Activated naive CD4-positive, alpha-beta T cell treated with anti-CD3 and anti-CD28 coated beads, Interleukin-2, amount 50 U/mL, for 72 hours (primary cell): ENCODE measurements around the gene PRSS50. TPM values are rescaled to one million over a fixed set of nuclear protein-coding genes. Genes with fewer than 3 reads are reported as not detected.
"Not testable (repeated sequence)": the region's sequence is repeated elsewhere in the genome, so short reads cannot be mapped to it uniquely, and the experiment has no call there.

ENCODE experiments used
- ATAC-seq, 2 donors: fragments of 150-1000 bp; cut with Tn5 transposase; 2 replicates each; pipeline ENCODE4 v1.10.0; 2021; ENCODE audit warnings: mild to moderate bottlenecking in 2 of 2, moderate library complexity in 2 of 2
- DNase-seq, 2 donors: peaks; one replicate each; pipeline ENCODE4 v3.0.0; 2021 to 2022; ENCODE audit warnings: low spot score in 2 of 2
- H3K27ac Mint-ChIP-seq, 2 donors: one replicate each; pipeline ENCODE4 v1.8.0; 2022; ENCODE audit warnings: mild to moderate bottlenecking in 2 of 2, mixed read lengths in 2 of 2
- H3K36me3 Mint-ChIP-seq, 2 donors: one replicate each; pipeline ENCODE4 v1.8.0; 2022; ENCODE audit warnings: mixed read lengths in 2 of 2
- H3K9me3 Mint-ChIP-seq, 2 donors: one replicate each; pipeline ENCODE4 v1.8.0; 2022; ENCODE audit warnings: mixed read lengths in 2 of 2
- total RNA-seq, 2 donors: library from RNA; stranded (reverse); gene quantifications; one replicate each; pipeline ENCODE4 v1.2.3, GENCODE V29; 2022

PRSS50 gene
- total RNA-seq, 2 donors from 2014 or later = not detected

- H3K36me3 Mint-ChIP-seq = no peaks in the 10 kb centered on the region
- peak in 1 of 2 donors; percentile 52 for DNase-seq
- peak overlapping the region in 1 of 2 donors; percentile 65 for H3K27ac Mint-ChIP-seq
- H3K9me3 Mint-ChIP-seq = no peaks in the 10 kb centered on the region
- no peak for ATAC-seq
Observed at GRCh38 chr3:46713050-46713897, 4.4 kb downstream of the PRSS50 start.

DNA sequence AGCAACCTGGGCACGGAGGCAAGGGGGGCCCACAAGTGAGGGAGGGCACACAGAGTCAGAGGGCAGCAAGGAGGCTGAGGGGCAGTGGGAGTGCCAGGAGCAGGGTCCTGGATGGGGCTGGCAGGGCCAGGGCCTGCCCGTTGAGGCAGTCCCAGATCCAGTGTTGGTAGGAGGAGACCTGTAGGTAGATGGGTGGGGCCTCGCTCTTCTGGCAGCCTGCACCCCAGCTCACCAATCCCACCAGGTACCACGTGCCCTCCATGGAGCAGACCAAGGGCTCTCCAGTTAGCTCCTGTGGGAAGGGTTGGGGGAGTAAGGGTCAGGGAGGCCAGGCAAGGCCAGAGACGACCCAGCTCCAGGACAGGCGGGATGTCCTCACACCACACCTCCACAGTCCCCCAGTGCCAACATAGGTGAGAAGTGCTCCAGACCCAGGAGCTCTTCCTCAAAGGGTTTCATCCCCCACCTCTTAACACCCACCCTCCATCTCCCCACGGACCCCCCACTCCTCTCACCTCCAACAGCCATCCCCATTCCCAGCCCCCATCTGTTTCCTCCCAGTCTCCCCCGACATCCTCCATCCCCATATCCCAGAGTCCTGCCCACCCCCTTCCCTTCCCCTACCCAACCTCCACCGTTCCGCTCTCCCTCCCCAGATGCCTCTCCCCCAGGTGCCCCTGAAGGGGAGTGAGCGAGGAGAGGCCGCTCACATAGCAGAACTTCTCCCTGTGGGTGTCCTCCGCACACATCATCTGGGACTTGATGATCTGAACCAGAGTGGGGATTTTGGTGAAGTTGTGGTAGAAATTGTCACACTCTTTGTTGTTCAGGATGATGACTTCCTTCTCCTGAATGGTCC is 5.2 kb downstream of the PRSS50 start:
- peak overlapping the region in 1 of 2 donors; percentile 38 for H3K27ac Mint-ChIP-seq
- DNase-seq = no peak

GRCh38 chr3:46711760-46712159 is 5.9 kb downstream of the PRSS50 start:
- H3K9me3 Mint-ChIP-seq = no peaks in the 10 kb centered on the region

More for the DNA sequence above, 5.2 kb downstream of the PRSS50 start:
- Mint-ChIP-seq H3K36me3 (no peaks in the 10 kb centered on the region), H3K9me3 (no peaks in the 10 kb centered on the region)
- no peak for ATAC-seq

DNA sequence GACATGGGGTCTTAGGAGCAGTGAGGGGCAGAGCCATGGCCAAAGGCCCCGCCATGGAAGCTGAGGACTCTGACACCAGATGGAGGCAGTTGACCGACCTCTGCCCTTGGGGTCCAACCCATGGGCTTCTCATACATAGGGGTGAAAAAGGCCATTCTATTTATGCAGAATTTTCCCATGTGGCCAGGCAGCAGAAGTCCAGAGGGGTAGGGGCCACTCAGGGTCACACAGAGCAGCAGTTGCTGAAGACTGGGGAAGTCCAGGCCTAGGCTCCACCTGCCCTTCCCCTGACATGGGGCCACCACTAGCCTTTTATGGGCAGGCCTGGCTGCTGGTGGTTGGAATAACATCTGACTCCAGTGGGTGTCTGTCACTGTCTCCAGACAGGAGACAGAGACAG is 6.4 kb downstream of the PRSS50 start:
- peak overlapping the region in 1 of 2 donors; percentile 38 for H3K27ac Mint-ChIP-seq
- H3K36me3 Mint-ChIP-seq = no peaks in the 10 kb centered on the region
- no peaks in the 10 kb centered on the region for H3K9me3 Mint-ChIP-seq
- ATAC-seq (no peak), DNase-seq (no peak)

More at GRCh38 chr3:46711760-46712159, 5.9 kb downstream of the PRSS50 start:
- H3K27ac Mint-ChIP-seq = peak overlapping the region in 1 of 2 donors; percentile 38
- DNase-seq (no peak), ATAC-seq (no peak)
- H3K36me3 Mint-ChIP-seq = no peaks in the 10 kb centered on the region

DNA sequence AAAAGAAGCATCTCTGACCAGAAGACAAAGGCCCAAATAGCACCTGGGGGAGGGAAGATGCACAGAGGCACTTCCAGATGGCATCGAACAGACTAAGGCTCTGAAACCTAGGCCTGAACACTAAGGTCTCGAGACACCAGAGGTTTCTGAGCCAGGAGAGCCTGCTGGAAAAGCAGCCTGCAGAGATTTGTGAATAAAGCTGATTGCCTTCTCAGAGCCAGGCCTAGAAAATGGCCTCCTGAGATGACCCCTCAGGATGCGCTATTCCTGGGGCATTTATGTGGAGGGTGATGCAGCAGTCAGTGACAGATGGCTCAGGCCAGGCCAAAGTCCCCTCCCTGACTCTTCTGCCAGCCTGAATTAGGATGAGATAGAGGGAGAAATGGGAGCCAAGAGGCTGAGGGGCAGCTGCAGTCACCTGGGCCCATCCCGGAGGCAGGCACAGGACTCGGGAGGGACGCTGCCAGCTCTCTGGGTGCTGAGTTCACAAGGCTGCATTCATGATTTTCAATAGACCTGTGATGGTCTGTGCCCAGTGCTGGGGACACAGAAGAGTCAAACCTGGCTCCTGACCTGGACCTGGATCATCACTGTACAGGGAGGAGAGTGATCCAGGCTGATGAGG is 6.9 kb downstream of the PRSS50 start:
- no peaks in the 10 kb centered on the region for H3K9me3 Mint-ChIP-seq

GRCh38 chr3:46710229-46710628 is 7.4 kb downstream of the PRSS50 start:
- DNase-seq (no peak), ATAC-seq (no peak)
- Mint-ChIP-seq H3K9me3 (no peaks in the 10 kb centered on the region), H3K36me3 (no peaks in the 10 kb centered on the region), H3K27ac (no peak overlapping the region)

More for the DNA sequence above, 6.9 kb downstream of the PRSS50 start:
- H3K27ac Mint-ChIP-seq = peak overlapping the region in 1 of 2 donors; percentile 19
- ATAC-seq (no peak), DNase-seq (no peak)
- H3K36me3 Mint-ChIP-seq = no peaks in the 10 kb centered on the region

- ATAC-seq (no peak), DNase-seq (peak in 1 of 2 donors; percentile 38)
- no peaks in the 10 kb centered on the region for H3K36me3 Mint-ChIP-seq
- H3K9me3 Mint-ChIP-seq = no peaks in the 10 kb centered on the region
- H3K27ac Mint-ChIP-seq = no peak overlapping the region
Observed at GRCh38 chr3:46709721-46710120, 7.9 kb downstream of the PRSS50 start.

- Mint-ChIP-seq H3K27ac (peak overlapping the region in 1 of 2 donors; percentile 10), H3K9me3 (no peaks in the 10 kb centered on the region), H3K36me3 (no peaks in the 10 kb centered on the region)
- DNase-seq (peak in 1 of 2 donors; percentile 46), ATAC-seq (no peak)
Observed at GRCh38 chr3:46709157-46709654, 8.5 kb downstream of the PRSS50 start.

- H3K27ac Mint-ChIP-seq = no peak overlapping the region
- no peaks in the 10 kb centered on the region for H3K36me3 Mint-ChIP-seq
- no peaks in the 10 kb centered on the region for H3K9me3 Mint-ChIP-seq
- ATAC-seq (no peak), DNase-seq (peak in 1 of 2 donors; percentile 52)
Observed at GRCh38 chr3:46708401-46709156, 9.1 kb downstream of the PRSS50 start.

GRCh38 chr3:46707601-46708011 is 10.1 kb downstream of the PRSS50 start:
- ATAC-seq = no peak

GRCh38 chr3:46706771-46707582 is 10.7 kb downstream of the PRSS50 start:
- no peak overlapping the region for H3K27ac Mint-ChIP-seq
- ATAC-seq (no peak), DNase-seq (peak in 1 of 2 donors; percentile 47)
- no peaks in the 10 kb centered on the region for H3K36me3 Mint-ChIP-seq
- H3K9me3 Mint-ChIP-seq = no peaks in the 10 kb centered on the region

More at GRCh38 chr3:46707601-46708011, 10.1 kb downstream of the PRSS50 start:
- Mint-ChIP-seq H3K9me3 (no peaks in the 10 kb centered on the region), H3K36me3 (no peaks in the 10 kb centered on the region), H3K27ac (no peak overlapping the region)
- peak in 1 of 2 donors; percentile 44 for DNase-seq

- Mint-ChIP-seq H3K36me3 (no peaks in the 10 kb centered on the region), H3K27ac (peak overlapping the region in 1 of 2 donors; percentile 77), H3K9me3 (no peaks in the 10 kb centered on the region)
- no peak for ATAC-seq
- peak in 1 of 2 donors; percentile 51 for DNase-seq
Observed at GRCh38 chr3:46705751-46706552, 11.7 kb downstream of the PRSS50 start.

DNA sequence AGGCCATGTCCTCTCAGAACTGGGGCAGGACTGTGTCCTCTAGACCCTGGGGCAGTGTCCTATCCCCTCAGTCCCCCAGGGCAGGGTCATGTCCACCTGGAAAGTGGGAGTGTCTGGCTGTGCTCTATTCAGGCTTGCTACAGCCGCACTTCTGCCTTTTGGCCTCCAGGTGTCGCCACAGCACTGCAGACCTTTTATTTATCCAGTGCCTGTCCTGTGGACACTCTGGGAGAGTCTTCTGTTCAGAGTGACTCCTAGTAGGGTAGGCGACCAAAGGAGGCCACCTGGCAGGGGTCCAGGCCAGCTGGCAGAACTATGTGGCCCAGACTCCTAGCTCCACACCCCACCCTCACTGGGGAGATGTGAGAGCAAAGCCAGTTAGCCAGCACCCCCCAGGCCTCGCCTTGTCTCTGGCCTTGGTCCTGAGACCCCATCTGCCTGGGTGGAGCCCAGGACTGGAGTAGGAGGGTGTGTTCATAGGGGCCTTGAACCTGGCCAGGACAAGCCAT is 12.6 kb downstream of the PRSS50 start:
- H3K36me3 Mint-ChIP-seq = no peaks in the 10 kb centered on the region
- H3K9me3 Mint-ChIP-seq = no peaks in the 10 kb centered on the region
- DNase-seq (peak; percentile 52 to 65), ATAC-seq (peak; percentile 76 to 87)
- H3K27ac Mint-ChIP-seq = peak overlapping the region in 1 of 2 donors; percentile 77

GRCh38 chr3:46704346-46704745 is 13.3 kb downstream of the PRSS50 start:
- not testable (repeated sequence) for H3K9me3 Mint-ChIP-seq, H3K36me3 Mint-ChIP-seq, DNase-seq, H3K27ac Mint-ChIP-seq, ATAC-seq
